HepG2 (cell line): Measurements from ENCODE around the gene MRPL14. TPM values are rescaled to one million over a fixed set of nuclear protein-coding genes. Genes with fewer than 3 reads are reported as not detected.

ENCODE experiments used
- ARNT2 ChIP-seq: sonication (generic); formaldehyde crosslinking; IDR thresholded peaks from 2 replicates; pipeline ENCODE4 v1.8.0; 2022; ENCODE audit warnings: mild to moderate bottlenecking, low read depth, missing genetic modification reagents, moderate library complexity
- DMAP1 ChIP-seq: IDR thresholded peaks from 2 replicates; pipeline ENCODE4 v1.6.1; 2016
- EEA1 ChIP-seq: sonication (generic); formaldehyde crosslinking; IDR thresholded peaks from 2 replicates; pipeline ENCODE4 v1.5.1; 2020; ENCODE audit warnings: mild to moderate bottlenecking, missing genetic modification reagents, borderline replicate concordance
- FOSL1 ChIP-seq: sonication (generic); formaldehyde crosslinking; IDR thresholded peaks from 2 replicates; pipeline ENCODE4 v1.9.0; 2021; ENCODE audit warnings: missing genetic modification reagents, borderline replicate concordance
- FOXP4 ChIP-seq: sonication (generic); formaldehyde crosslinking; IDR thresholded peaks from 2 replicates; pipeline ENCODE4 v1.4.0; 2020; ENCODE audit warnings: missing genetic modification reagents
- HOXD1 ChIP-seq: sonication (generic); formaldehyde crosslinking; IDR thresholded peaks from 2 replicates; pipeline ENCODE4 v1.5.0; 2020; ENCODE audit warnings: missing genetic modification reagents
- MTF1 ChIP-seq: sonication (generic); formaldehyde crosslinking; IDR thresholded peaks from 2 replicates; pipeline ENCODE4 v1.5.0; 2020; ENCODE audit warnings: missing genetic modification reagents
- NAIF1 ChIP-seq: sonication (generic); formaldehyde crosslinking; IDR thresholded peaks from 2 replicates; pipeline ENCODE4 v1.5.0; 2020; ENCODE audit warnings: mild to moderate bottlenecking, missing genetic modification reagents, borderline replicate concordance
- PCBP1 ChIP-seq: fragments of 200-400 bp; formaldehyde crosslinking; IDR thresholded peaks from 2 replicates; pipeline ENCODE4 v1.6.1; 2017; ENCODE audit warnings: mild to moderate bottlenecking, low read depth, low read length, borderline replicate concordance
- POLR2G ChIP-seq: fragments of 200-400 bp; formaldehyde crosslinking; IDR thresholded peaks from 2 replicates; pipeline ENCODE4 v1.6.1; 2018; ENCODE audit warnings: mild to moderate bottlenecking, low read depth, low read length, moderate library complexity
- PPARG ChIP-seq: conservative IDR thresholded peaks from 2 replicates; pipeline ENCODE4 v1.6.1; 2016; ENCODE audit warnings: missing biosample characterization, missing genetic modification reagents
- STAG1 ChIP-seq: sonication (generic); formaldehyde crosslinking; IDR thresholded peaks from 2 replicates; pipeline ENCODE4 v1.4.0; 2020; ENCODE audit warnings: missing genetic modification reagents
- YEATS2 ChIP-seq: sonication (generic); formaldehyde crosslinking; IDR thresholded peaks from 2 replicates; pipeline ENCODE4 v1.4.0; 2020; ENCODE audit warnings: missing genetic modification reagents, borderline replicate concordance
- ZFP37 ChIP-seq: sonication (generic); formaldehyde crosslinking; IDR thresholded peaks from 2 replicates; pipeline ENCODE4 v1.4.0; 2020; ENCODE audit warnings: missing genetic modification reagents, borderline replicate concordance
- ZNF510 ChIP-seq: sonication (generic); formaldehyde crosslinking; IDR thresholded peaks from 2 replicates; pipeline ENCODE4 v1.4.0; 2020; ENCODE audit warnings: low read depth, mild to moderate bottlenecking, missing genetic modification reagents
- ZNF609 ChIP-seq: sonication (generic); formaldehyde crosslinking; IDR thresholded peaks from 2 replicates; pipeline ENCODE4 v1.4.0; 2020; ENCODE audit warnings: mild to moderate bottlenecking, missing genetic modification reagents, borderline replicate concordance
- ZNF790 ChIP-seq: sonication (generic); formaldehyde crosslinking; IDR thresholded peaks from 2 replicates; pipeline ENCODE4 v1.8.0; 2022; ENCODE audit warnings: missing genetic modification reagents, mild to moderate bottlenecking, borderline replicate concordance
- ZZZ3 ChIP-seq: sonication (generic); formaldehyde crosslinking; IDR thresholded peaks from 2 replicates; pipeline ENCODE4 v1.4.0; 2020; ENCODE audit warnings: missing genetic modification reagents, mild to moderate bottlenecking, borderline replicate concordance
- polyA plus RNA-seq, 8 experiments: library from polyadenylated mRNA; depleted of rRNA in 3 of 8; stranded (reverse) in 7 of 8; unstranded in 1 of 8; fragments of >200 nt; fragmentation: Illumina TruSeq in 4 of 8; extraction: Trizol in 4 of 8; gene quantifications; 2 replicates each; pipeline versions ENCODE4 v1.2.1 to v1.2.3, GENCODE V29; 2011 to 2016; ENCODE audit warnings: low read depth in 4 of 8, missing spikeins in 1 of 8, mixed read lengths in 1 of 8; ENCODE audit not compliant: insufficient read depth in 1 of 8
- total RNA-seq, 5 experiments: library from RNA; depleted of rRNA; stranded (reverse); fragments of >200 nt; fragmentation: Illumina TruSeq; extraction: Trizol; gene quantifications; 2 replicates each; pipeline ENCODE4 v1.2.3, GENCODE V29; 2016; ENCODE audit warnings: low read depth in 1 of 5
- TF ChIP-seq, protein P1 (sequence below): sonication (generic); formaldehyde crosslinking; IDR thresholded peaks from 2 replicates; pipeline ENCODE4 v1.5.0; 2020; ENCODE audit warnings: mild to moderate bottlenecking, missing genetic modification reagents

Gene MRPL14
- total and polyA plus RNA-seq, 2 of the 13 experiments (the other 11 are each of a cell fraction or from before 2014, with no cell fraction given) = 157 to 178 TPM

DNA sequence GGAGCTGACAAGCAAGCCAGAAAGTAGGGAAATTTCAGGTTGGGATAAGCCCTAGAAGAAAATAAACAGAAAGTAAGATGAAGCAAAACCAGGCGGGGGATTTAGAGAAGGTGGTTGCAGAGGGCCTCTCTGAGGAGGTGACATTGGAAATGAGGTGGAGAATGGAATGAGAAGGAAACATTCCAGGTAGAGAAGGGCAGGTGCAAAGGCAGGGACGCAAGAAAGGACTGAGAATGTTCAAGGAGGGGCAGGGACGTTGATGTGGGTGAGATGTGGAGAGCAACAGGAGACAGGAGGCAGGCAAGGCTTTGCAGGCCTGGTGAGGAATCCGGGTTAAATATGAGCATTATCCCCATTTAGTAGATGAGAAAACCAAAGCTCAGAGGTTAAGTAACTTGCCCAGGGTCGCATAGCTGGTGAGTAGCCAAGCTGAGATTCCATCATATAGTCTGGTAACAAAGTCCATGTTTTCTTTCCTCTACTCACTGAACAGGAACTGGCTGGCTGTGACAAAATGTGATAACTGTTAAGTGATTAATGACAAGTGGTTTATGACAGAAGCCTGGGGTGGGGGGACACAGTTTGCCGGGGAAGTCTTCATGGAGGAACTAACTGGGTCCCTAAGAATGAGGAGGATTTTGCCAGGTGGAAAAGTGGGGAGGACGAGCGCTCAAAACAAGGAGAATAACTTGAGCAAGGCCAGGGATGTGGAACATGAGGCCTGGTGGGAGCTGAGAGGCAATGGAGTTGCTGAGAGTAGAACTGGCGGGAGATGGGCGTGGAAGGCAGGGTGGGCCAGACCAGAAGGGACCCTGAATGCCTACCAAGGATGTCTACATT, 32.6 kb downstream of the MRPL14 start (continued):
- no peak for TF ChIP-seq NAIF1 (CRISPR knock-in tag)
- 0 out of 2 replicates have a peak, but pooled peaks have one; percentile 14 for TF ChIP-seq POLR2G
- TF ChIP-seq, protein P1, sequence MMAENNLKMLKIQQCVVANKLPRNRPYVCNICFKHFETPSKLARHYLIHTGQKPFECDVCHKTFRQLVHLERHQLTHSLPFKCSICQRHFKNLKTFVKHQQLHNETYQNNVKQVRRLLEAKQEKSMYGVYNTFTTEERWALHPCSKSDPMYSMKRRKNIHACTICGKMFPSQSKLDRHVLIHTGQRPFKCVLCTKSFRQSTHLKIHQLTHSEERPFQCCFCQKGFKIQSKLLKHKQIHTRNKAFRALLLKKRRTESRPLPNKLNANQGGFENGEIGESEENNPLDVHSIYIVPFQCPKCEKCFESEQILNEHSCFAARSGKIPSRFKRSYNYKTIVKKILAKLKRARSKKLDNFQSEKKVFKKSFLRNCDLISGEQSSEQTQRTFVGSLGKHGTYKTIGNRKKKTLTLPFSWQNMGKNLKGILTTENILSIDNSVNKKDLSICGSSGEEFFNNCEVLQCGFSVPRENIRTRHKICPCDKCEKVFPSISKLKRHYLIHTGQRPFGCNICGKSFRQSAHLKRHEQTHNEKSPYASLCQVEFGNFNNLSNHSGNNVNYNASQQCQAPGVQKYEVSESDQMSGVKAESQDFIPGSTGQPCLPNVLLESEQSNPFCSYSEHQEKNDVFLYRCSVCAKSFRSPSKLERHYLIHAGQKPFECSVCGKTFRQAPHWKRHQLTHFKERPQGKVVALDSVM (CRISPR knock-in tag) = no peak
- TF ChIP-seq ZFP37 = no peak
- peak; percentile 87 for TF ChIP-seq PPARG (CRISPR knock-in tag)
- no peak for TF ChIP-seq HOXD1
- TF ChIP-seq ZNF609 = peak; percentile 72; the same call in 1 of the 2 replicates
- TF ChIP-seq ZZZ3 (CRISPR knock-in tag) = no peak
- TF ChIP-seq STAG1 = no peak
- TF ChIP-seq MTF1 (CRISPR knock-in tag) = no peak
- TF ChIP-seq ARNT2 (CRISPR knock-in tag) = no peak
- no peak for TF ChIP-seq PCBP1
- no peak for TF ChIP-seq EEA1 (CRISPR knock-in tag)
- 0 out of 2 replicates have a peak, but pooled peaks have one; percentile 71 for TF ChIP-seq ZNF510 (CRISPR knock-in tag)
- peak; percentile 41; the same call in 1 of the 2 replicates for TF ChIP-seq YEATS2 (CRISPR knock-in tag)
- no peak for TF ChIP-seq FOSL1
- TF ChIP-seq ZNF790 (CRISPR knock-in tag) = no peak
- no peak; the same call in 1 of the 2 replicates for TF ChIP-seq FOXP4 (CRISPR knock-in tag)
- no peak; the same call in 1 of the 2 replicates for TF ChIP-seq DMAP1 (CRISPR knock-in tag)
